OCI-LY3 (cell line): ENCODE data around the gene FCRL6.

Experiments used
- H2AFZ ChIP-seq: fragments of 200-600, 300-600 bp; shearing (Covaris generic); 2 replicates; pipeline ENCODE4 v1.6.0; 2014; ENCODE audit warnings: antibody characterized with exemption, low read depth, low read length
- H3K27ac ChIP-seq: fragments of 200-600, 300-600 bp; sonication (generic); 2 replicates; pipeline ENCODE4 v1.5.1; 2014; ENCODE audit warnings: mild to moderate bottlenecking, low read length, moderate library complexity, mixed read lengths
- H3K27me3 ChIP-seq: fragments of 200-600, 300-600 bp; sonication (generic); 2 replicates; pipeline ENCODE4 v1.6.1; 2014; ENCODE audit warnings: low read depth, low read length, mixed read lengths
- H3K36me3 ChIP-seq: fragments of 200-600, 300-600 bp; sonication (generic); replicated peaks from 2 replicates; pipeline ENCODE3; 2014; ENCODE audit warnings: low read depth, low read length, mixed read lengths
- H3K4me1 ChIP-seq: fragments of 300-600, 200-600 bp; sonication (generic); 2 replicates; pipeline ENCODE4 v1.6.1; 2014; ENCODE audit warnings: low read length, mixed read lengths
- H3K4me2 ChIP-seq: fragments of 200-600, 300-600 bp; sonication (generic); 2 replicates; pipeline ENCODE4 v1.6.1; 2014; ENCODE audit warnings: low read length, mixed read lengths
- H3K4me3 ChIP-seq: fragments of 300-600, 200-600 bp; sonication (generic); 2 replicates; pipeline ENCODE4 v1.5.1; 2014; ENCODE audit warnings: antibody characterized with exemption, mild to moderate bottlenecking, low read length, moderate library complexity
- H3K79me2 ChIP-seq: fragments of 300-600, 200-600 bp; shearing (Covaris generic); 2 replicates; pipeline ENCODE4 v1.6.1; 2014; ENCODE audit warnings: mild to moderate bottlenecking, low read length, mixed read lengths
- H3K9ac ChIP-seq: fragments of 300-600, 200-600 bp; shearing (Covaris generic); 2 replicates; pipeline ENCODE4 v1.6.0; 2014; ENCODE audit warnings: mild to moderate bottlenecking, low read length, moderate library complexity
- H3K9me3 ChIP-seq: fragments of 200-600, 300-600 bp; shearing (Covaris generic); 2 replicates; pipeline ENCODE4 v1.6.1; 2014; ENCODE audit warnings: low read length, mixed read lengths; ENCODE audit not compliant: insufficient read depth
- H4K20me1 ChIP-seq: fragments of 200-600, 300-600 bp; sonication (generic); 2 replicates; pipeline ENCODE4 v1.6.1; 2016; ENCODE audit warnings: low read length, mixed read lengths; ENCODE audit not compliant: insufficient read depth
- EZH2phosphoT487 ChIP-seq: fragments of 200-600 bp; shearing (Covaris generic); IDR thresholded peaks from 2 replicates; pipeline ENCODE4 v1.6.1; 2018; ENCODE audit warnings: antibody characterized with exemption, mixed run types, low read depth
- TF ChIP-seq, protein P1 (sequence below): fragments of 200-600, 300-600 bp; sonication (generic); IDR thresholded peaks from 2 replicates; pipeline ENCODE4 v1.5.1; 2014; ENCODE audit warnings: antibody characterized with exemption, low read length, low read depth

The FCRL6 gene

DNA sequence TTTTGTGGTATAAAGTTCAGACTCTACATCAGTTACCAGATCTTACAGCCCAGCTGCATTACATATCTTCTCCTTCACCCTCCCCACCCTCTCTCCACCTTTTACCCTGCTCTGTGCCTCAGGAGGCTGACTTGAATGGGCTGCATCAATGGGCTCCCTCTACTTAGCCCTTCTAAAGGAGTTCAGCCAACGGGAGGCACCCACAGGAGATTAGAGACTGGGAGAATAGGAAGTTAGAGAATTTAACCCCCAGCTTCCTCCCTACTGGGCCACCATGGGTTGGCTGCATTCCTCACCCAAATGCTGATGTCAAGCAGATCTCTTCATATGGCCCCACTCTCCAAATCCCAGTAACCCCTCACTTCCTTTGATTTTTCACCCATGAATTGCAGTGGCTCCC is 38.5 kb upstream of the FCRL6 start:
- Histone ChIP-seq H3K36me3 (no peaks in the 10 kb centered on the region), H3K4me1 (no peaks in the 10 kb centered on the region), H3K79me2 (no peaks in the 10 kb centered on the region), H4K20me1 (no peaks in the 10 kb centered on the region), H3K27me3 (no peaks in the 10 kb centered on the region), H3K9me3 (no peaks in the 10 kb centered on the region), H2AFZ (no peak overlapping the region), H3K27ac (no peak overlapping the region), H3K4me3 (no peak overlapping the region), H3K4me2 (no peak overlapping the region), H3K9ac (no peak overlapping the region)
- TF ChIP-seq, protein P1, sequence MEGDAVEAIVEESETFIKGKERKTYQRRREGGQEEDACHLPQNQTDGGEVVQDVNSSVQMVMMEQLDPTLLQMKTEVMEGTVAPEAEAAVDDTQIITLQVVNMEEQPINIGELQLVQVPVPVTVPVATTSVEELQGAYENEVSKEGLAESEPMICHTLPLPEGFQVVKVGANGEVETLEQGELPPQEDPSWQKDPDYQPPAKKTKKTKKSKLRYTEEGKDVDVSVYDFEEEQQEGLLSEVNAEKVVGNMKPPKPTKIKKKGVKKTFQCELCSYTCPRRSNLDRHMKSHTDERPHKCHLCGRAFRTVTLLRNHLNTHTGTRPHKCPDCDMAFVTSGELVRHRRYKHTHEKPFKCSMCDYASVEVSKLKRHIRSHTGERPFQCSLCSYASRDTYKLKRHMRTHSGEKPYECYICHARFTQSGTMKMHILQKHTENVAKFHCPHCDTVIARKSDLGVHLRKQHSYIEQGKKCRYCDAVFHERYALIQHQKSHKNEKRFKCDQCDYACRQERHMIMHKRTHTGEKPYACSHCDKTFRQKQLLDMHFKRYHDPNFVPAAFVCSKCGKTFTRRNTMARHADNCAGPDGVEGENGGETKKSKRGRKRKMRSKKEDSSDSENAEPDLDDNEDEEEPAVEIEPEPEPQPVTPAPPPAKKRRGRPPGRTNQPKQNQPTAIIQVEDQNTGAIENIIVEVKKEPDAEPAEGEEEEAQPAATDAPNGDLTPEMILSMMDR: no peak
- no peak for TF ChIP-seq EZH2phosphoT487

DNA sequence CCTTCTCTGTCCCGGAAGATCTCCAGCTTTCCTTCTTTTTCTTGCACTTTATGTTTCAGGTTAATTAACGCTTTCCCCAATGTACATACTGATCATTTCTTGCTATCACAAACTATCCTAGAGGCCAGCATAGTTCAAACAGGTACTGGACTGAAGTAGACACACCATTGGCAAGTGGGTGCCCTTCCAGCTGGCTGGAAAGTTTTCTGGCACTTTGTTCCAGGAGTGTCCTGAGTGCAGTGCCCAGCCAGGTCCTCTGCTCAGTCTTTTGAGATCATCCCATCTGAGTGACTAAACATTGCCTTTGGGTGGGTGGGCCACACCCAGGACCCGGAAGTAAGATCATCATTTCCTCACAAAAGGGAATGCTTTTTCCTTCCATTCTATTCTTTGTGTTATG is 36.4 kb upstream of the FCRL6 start:
- H3K9me3 ChIP-seq: no peaks in the 10 kb centered on the region
- H3K4me2 ChIP-seq: no peak overlapping the region
- no peaks in the 10 kb centered on the region for H3K27me3 ChIP-seq
- H3K4me3 ChIP-seq: no peak overlapping the region
- no peak overlapping the region for H3K9ac ChIP-seq
- no peaks in the 10 kb centered on the region for H3K79me2 ChIP-seq
- TF ChIP-seq EZH2phosphoT487: no peak
- TF ChIP-seq, protein P1: no peak
- H3K27ac ChIP-seq: no peak overlapping the region
- no peaks in the 10 kb centered on the region for H3K4me1 ChIP-seq
- H4K20me1 ChIP-seq: no peaks in the 10 kb centered on the region
- no peak overlapping the region for H2AFZ ChIP-seq
- H3K36me3 ChIP-seq: no peaks in the 10 kb centered on the region

DNA sequence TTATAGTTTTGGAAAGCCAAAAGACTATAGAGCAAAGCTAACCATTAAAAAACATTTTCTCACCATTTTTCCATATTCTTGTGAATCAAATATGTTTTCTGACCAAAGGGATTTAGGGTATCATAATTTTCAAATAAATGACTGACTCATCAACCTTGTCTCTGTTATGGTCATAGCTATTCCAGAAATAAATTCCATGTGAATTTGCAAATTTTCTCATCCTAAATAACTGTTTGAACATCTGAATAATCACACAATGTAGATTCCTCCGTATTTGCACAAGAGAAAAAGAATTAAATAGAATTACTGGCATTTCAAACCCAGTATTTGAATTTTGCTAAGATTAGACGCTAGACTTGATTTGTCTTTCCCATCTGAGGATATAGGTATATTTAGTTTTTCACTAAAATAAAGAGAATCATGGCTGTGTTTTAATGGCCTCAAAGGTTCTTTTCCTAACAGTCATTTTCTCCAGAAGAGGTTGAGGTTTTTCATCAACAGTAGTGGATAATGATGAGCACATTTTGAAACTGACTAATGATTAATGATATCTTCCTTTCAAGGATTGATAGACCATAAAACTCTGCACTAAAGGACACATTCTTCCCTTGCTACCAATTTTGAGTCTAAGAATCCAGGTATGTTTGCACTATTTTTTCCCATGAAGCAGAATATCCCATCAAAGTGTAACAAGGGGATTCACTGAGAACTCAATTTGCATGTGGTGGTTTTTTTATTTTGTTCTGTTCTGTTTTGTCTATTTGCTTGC is 30.8 kb upstream of the FCRL6 start:
- Histone ChIP-seq H4K20me1 (no peaks in the 10 kb centered on the region), H3K4me1 (peaks cover 15% of the 10 kb centered on the region), H3K4me3 (no peak overlapping the region), H3K9me3 (no peaks in the 10 kb centered on the region), H3K27ac (no peak overlapping the region), H3K27me3 (no peaks in the 10 kb centered on the region), H3K36me3 (no peaks in the 10 kb centered on the region), H3K9ac (no peak overlapping the region), H3K79me2 (no peaks in the 10 kb centered on the region), H3K4me2 (no peak overlapping the region), H2AFZ (no peak overlapping the region)
- TF ChIP-seq EZH2phosphoT487: no peak
- TF ChIP-seq, protein P1: no peak

DNA sequence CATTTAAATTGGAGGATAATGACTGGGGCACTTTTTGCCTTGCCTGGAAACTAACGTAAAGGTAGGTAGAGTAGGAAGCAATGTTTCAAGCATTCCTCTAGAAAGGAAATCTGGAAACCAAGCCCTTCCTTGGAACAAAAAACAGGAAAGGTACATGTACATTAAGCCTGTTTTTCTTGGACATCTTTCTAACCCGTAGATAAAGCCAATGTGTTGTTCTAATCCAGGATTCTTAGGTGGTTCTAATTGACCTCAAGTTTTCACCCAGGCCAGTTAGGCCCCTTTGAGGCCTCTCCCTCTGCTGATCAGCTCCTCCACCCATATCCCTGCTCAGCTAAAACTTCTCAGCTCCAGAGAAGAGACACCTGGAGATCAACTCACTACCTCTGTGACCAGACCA is 27.7 kb upstream of the FCRL6 start:
- Histone ChIP-seq H4K20me1 (no peaks in the 10 kb centered on the region), H3K4me1 (peaks cover 15% of the 10 kb centered on the region), H3K36me3 (no peaks in the 10 kb centered on the region), H3K4me3 (no peak overlapping the region), H3K27ac (no peak overlapping the region), H3K27me3 (no peaks in the 10 kb centered on the region), H3K9me3 (no peaks in the 10 kb centered on the region), H3K4me2 (no peak overlapping the region), H2AFZ (no peak overlapping the region), H3K9ac (no peak overlapping the region), H3K79me2 (no peaks in the 10 kb centered on the region)
- no peak for TF ChIP-seq EZH2phosphoT487
- TF ChIP-seq, protein P1: no peak
